ENCODE results near the gene POU3F1.

Gene POU3F1

DNA sequence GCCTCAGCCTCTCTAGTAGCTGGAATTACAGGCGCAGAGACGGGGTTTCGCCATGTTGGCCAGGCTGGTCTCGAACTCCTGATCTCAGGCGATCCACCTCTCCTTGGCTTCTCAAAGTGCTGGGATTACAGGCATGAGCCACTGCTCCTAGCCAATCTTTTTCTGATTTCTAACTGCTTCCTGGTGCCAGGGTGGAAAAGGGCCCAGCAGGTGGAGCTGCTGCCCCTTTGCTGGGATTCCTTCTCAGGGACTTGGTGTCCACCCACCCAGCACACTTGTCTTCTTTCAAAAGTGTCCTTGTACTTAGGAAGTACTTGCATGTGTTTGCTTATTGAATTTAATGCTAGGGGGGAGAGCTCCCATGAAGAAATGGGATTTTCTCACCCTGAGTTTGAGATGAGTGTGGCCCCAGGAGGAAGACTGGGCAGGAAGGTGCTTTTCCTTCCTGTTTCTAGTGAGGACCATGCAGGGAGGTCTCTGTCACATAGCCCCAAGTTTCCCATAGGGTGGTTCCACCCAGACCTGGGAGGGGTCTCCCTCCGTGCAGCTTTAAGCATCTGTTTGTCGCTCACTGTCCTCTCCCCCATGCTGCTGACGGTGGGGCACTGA, 19.9 kb downstream of the POU3F1 start:
- DNase-seq: no peak

DNA sequence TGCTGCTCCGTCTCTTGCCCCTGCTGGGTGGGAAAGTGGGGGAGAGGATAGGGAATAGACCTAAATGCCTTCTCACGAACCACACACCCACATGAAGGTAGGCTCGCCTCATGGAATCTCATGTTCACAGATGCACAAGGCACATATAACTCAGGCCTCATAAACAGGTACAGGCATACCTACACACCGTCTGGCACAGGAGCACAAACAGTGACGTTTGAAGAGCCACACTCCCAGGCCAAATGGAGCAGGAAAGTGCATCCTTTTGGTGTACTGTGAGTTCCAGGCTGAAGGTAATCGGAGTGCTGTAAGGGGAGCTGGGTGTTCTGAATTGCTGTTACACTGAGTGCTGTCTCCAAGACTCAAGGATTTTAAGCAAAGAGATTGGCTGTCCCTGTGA, 20.9 kb downstream of the POU3F1 start:
- no peak for DNase-seq

DNA sequence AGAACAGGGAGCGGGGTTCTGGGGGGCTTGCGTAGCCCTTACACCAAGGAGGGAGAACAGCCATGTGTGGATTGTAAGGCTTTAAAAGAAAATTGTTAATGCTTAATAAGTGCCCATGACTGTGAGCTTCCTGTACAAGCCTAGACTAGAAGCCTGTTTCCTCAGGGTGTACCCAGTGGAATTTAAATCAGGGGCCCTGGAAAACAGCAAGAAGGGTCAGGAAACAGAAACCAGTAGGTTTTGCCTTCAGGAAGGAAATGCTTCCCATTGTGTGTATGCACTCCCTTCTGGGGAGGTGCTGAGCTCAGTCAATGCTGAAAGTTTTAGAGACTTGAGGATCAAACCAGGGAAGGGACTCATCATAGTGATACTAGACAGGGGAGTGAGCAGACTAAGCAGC, 21.4 kb downstream of the POU3F1 start:
- DNase-seq: no peak

DNA sequence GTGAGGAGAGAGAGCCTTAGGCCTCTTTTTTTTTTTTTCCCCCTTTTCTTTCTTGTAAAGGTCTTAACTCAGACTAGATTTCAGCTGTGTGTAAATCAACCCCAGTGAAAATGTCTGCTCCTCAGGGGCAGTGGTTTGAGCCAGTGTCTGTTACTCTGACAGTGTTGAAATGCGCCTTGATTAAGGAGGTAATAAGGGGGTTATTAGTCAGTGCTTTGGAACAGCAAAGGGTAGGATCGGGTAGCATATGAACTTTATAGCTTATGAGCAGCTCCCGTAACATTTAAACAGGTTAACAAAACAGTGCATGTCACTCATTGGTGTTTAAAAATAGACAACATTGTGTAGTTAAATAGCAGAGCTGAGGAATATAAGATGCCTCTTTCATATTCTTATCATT, 23.8 kb downstream of the POU3F1 start:
- no peak for DNase-seq

DNA sequence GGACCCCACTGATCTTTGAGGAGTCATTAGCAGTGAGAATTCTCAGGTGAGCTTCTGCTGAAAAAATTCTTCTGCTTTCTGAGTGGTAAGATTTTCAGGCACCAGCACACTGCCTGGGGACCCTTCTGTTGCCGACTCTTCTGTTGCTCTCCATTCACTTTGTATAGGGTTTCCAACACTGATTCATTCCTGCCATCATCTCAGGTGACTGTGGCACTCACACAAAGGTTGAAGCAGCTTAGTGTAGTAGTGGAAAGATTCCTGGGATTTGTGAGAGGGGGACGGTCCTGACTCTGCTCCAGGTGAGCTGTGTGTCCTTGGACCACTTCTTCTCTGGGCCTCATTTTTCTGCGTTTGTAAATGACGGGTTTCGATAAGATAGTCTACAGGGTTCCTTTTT, 24.6 kb downstream of the POU3F1 start:
- no peak for DNase-seq

DNA sequence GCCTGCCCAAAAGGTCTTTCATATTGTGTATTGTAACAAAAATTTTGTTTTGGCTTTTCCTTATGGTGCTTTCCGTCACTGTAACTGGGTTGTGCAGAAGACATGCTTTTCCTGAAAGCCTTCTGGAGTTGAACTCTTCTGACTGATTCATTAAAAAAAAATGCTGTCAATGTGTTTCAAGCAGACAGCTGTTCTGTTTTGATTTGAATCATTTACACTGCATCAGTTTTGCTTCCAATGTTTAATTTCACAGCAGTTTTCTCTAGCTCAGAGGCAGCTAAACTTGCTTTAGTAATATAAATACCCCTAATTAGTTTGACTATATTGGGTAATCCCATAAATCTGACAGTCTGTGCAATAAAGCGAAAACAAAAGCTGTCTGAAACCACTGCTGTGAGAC, 26.2 kb downstream of the POU3F1 start:
- DNase-seq: no peak

DNA sequence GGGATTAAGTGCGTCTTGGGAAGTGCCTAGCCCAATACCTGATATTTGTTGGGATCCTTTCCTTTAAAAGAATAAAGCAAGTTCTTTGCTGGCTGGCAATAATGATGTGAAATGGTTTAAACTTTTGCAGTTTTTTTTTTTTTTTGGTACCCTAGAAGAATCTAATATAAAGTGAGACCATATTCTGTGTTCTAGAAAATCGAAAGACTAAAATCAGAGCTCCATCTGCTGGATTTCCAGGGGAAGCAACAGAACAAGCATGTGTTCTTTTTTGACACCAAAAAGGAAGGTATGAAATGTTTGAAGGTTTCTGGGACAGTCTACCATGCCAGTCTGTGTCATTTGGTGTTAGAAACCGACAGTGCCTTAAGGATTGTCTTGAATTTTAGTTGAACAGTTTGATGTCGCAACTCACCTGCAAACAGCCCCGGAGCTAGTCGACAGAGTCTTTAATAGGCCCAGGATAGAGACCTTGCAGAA, 27.7 kb downstream of the POU3F1 start:
- DNase-seq: no peak

DNA sequence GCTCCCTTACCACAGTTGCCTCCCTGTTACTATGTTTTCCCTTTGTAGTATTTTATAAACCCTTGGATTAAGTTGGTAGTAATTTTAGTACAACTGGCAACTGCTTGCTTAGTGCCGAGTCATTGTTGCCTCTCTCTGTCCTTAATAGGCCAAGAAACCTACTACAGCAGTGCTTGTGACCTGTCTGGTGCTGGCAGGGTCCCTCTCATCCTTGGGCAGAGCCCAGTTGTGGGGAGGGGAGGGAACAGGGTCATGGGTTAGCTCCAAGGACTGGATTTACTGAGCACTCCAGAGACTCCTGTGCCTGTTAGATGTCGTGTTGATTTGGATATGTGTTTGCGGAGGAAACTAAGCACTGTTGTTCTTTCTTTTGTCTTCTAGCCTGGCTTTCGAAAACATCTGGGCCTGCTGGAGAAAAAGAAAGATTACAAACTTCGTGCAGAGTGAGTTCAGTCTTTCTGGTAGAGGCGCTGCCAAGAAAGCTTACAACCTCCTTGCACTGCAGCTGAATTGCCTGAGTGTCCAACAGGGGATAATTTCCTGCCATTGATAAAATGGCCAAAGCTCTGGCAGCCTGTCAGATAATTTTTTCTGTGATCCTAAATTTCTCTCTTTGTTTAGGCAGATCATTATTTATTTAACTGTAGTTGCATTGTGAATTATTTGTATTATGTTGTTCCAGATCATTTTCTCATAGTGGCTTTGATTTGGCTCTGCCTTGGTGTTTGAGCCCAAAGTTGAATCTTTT, 30.4 kb downstream of the POU3F1 start:
- no peak for DNase-seq

DNA sequence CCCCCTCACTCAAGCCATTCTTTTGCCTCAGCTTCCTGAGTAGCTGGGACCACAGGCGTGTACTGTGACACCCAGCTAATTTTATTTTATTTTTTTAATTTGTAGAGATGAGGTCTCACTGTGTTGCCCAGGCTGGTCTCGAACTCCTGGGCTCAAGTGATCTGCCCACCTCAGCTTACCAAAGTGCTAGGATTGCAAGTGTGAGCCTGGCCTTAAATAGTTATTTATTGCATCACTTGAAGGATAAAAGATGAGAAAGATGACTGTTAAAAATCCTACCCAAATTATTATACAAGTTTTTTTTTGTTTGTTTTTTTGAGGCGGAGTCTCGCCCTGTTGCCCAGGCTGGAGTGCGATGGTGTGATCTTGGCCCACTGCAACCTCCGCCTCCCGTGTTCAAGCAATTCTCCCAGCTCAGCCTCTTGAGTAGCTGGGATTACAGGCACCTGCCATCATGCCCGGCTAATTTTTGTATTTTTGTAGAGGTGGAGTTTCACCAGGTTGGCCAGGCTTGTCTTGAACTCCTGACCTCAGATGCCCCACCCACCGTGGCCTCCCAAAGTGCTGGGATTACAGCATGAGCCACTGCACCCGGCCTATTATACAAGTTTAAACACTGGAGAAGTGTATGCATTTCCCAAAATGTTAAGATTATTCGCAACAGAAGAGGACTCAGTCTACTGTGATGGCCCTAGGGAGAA, 31.7 kb downstream of the POU3F1 start:
- DNase-seq: no peak

DNA sequence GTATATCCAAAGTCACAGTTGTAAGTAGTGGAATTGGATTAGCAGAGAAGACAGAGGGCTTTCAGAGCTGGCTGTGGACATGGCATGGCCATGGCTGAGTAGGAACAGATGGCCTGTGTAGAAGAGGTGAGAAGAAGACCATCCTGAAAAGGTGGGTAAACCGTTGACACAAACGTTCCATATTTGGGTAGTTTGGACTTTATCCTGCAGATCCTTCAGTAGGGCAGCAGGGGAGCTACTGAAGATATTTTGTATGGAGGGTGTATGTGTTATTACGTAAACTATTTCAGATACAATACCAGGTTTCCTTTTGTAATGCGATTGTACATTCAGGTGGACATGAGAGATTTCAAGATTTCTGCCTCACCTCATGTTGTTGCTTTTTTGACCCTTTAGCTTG, 32.4 kb downstream of the POU3F1 start:
- no peak for DNase-seq

DNA sequence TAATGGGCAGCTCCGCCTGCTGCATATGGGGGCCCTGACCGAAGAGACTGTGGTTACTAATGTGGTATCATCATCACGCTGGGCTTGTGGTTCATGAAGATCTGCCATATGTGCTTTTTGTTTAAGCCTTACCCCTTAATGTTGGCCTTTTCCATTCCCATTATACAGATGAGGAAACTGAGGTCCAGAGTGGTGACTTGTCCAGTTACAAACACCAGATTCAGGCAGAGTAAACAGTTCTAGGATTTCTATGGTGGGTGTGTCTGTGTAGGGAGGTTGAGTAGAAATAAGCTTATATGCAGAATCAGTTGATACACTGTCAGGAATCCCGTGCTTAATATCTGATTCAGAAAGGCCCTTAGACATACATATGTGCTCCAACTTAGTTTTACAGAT, 33.4 kb downstream of the POU3F1 start:
- no peak for DNase-seq

DNA sequence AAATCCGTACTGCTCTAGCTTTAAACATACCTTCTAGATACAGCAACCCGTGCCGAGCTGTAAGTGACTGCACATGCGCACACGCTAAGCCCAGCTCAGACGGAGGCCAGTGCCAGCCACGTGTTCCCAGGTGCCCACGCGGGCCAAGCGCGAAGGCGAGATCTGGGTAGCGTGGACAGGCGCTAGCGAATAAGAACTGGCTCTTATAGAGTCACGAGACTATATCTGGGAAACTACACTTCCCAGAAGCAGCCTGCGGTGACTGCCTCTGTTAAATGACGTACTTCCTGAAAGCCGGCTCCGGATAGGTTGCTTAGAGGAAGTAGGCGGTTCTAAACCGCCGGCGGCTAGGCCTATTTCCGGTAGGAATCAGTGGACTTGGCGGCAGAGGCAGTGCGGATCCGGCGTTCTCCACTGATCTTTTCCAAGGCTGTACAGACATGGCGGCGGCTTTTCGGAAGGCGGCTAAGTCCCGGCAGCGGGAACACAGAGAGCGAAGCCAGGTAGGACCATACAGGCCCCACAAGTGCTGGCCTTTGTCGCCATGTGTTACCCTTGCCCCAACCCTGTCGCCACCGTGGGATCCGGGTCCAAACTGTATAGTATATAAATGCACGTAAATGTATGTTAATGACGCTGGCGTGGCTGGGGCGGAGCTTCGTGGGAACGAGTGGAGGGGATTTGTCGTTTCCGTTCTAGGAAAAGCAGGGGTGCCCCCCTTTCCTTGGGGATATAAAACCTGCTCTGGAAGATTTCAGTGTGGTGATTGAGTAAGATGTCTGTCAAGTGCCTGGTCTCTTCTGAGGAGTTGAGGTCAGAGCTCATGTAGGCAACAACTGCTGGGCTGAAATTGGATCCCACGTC, 34.0 kb downstream of the POU3F1 start, which contains the start of gene UTP11:
Gene UTP11 (plus strand): TSS at position 372 of the 864 bp plus-strand sequence. CDS start 69 bp downstream, at position 441.
- peak; percentile 80 for DNase-seq

DNA sequence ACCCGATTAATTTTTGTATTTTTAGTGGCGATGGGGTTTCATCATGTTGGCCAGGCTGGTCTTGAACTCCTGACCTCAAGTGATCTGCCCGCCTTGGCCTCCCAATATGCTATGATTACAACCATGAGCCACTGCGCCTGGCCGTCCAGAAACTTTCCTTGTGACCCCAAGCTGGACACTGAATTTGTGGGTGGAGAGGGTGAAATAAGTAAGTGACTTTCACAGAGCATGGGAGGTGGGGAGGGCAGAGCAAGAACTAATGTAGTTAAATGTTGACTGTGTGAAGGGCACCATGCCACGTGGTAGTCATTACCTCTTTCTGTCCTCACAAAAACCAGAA, 36.8 kb downstream of the POU3F1 start:
- DNase-seq: no peak

DNA sequence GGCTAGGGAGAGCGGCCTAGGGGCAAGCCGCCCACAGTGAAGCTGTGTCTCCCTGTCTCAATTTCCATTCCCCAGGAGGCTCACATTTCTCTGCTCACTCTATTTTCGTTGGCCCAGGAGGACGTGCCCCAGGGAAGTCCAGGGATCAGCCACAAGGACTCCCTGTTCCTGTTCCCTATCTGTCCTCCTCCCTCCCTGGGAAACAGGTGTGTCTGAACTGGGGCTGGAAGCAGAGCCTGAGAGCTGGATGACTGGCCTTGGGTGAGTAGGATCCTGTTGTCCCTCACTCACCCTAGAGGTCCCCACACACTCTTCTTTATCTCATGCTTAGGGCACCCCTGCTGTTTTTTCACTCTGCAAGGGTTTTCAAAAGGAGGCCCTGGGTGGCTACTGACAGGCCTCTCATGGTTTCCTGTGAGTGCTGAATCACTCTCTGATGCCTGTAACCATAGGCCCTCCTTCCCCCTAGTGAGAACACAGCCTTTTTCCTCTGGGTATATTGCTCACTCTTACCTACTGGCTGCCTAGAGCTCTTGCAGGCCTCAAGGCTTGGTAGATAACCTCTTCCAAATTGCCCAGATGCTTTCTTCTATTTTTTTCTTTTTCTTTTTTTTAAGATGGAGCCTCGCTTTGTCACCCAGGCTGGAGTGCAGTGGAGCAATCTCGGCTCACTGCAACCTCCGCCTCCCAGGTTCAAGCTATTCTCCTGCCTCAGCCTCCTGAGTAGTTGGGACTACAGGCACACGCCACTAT, 37.3 kb downstream of the POU3F1 start:
- peak; percentile 55 for DNase-seq

DNA sequence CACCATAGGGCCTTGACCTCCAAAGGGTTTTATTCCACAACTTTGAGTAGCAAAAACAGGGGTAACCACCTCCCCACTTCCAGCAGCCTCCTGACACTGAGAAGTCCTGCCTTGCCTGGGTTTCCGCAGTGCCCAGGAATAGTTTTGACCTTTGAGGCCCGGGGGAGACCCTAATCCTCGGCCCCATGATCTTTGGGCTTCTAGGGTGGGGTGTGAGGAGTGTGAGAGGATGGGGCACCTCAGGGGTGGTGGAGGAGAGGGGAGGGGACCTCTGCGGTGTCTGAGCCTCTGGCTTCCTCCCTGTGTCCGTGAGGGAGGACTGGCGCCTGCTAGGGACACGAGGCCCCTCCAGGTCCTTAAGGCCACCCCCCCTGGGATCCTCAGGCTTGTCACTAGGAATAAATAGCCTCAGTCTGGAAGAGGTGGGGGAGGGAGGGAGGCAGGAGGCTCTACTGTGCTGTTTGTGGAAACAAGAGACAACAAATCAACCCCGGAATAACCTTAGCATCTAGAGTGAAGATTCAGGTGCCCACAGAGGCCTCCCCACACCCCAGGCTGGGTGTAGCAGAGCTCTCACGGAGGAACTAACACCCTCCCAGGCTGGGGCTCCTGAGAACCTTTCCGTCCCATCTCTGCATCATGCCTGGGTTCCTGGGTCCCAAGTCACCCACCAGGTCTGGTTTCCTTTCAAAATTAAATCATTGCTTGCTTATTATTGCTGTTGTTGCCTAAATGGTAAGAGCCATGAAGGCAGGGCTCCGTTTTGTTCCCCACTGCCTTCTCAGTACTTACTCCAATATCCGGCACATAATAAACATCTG, 40.4 kb downstream of the POU3F1 start:
- no peak for DNase-seq

DNA sequence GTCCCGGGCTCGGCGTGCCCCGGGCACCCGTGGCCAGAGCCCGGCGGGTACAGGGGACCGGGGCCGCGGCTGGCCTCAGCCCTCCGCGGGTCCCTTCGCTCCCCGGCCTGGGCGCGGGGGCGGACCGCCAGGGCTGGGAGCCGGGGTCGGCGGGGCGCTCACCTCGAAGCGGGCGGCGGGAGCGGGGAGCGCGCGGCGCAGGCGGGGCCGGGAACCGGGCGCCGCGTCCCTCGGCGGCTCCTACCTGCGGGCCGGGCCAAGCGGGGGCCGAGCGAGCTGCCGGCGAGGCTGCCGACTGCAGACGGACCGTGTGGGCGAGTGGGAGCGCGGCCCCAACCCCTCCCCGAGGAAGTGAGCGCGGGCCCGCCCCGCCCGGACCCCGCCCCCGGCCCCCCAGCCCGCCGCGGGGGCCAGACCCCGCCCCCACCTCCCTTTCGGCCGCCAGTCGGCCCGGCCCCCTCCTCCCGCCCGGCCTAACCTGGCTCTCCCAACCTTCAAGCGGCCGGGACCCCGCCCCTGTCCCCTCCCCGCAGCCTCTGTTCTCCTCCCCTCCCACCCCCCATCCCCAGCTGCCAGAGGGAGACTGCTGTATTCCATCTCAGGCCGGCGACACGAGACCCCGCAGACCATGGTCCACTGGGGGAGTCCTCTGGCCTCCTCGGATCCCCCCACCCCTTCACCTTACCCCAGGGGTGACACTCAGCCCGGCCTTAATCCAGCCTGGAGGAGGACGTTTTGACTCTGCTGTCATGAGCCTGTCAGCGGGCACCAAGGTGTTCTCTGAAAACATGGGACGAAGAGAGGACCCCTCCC, 41.2 kb downstream of the POU3F1 start, which contains the start of gene FHL3:
Gene FHL3 (minus strand): TSS at position 320 of the 813 bp plus-strand sequence. CDS start 6,102 bp downstream, outside the sequence.
- peak; percentile 55 for DNase-seq

DNA sequence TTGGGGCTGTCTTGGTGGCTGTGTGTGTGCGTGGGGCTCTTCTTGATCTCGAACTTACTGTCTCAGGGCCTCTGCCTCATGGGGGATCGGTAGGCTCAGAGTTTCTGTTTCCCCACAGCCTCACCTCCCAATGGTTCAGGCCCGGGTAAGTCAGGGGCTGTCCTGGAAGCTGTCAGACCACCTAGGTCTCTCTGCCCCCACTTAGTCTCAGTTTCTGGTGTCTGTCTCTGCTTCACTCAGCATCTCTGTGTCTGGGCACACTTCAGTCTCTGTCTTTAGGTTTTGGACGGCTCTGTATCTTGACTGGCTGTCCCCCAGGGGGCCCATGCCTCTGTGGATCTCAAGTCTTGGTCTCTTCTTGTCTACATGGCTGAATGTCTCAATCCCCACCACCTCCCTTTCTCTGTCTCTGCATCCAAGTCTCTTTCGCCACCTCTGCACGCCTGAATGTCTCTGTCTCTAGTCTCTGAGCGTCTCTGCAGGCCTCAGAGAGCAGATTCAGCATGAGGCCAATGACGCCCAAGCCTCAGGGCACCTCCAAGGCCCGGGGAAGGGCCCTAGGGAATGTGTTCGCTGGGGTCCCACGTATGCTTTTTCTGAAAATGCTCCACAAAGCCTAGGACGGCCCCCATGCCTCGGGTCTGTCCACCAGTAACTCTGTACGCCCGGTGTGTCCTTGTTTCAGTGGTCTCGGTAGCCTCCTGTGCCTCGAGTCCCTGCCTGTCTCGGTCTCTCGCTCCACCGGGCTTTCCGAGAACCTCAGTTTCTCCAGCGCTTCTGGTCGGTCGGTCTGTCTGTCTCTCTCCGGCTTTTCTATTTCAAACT, 42.1 kb downstream of the POU3F1 start:
- no peak for DNase-seq

DNA sequence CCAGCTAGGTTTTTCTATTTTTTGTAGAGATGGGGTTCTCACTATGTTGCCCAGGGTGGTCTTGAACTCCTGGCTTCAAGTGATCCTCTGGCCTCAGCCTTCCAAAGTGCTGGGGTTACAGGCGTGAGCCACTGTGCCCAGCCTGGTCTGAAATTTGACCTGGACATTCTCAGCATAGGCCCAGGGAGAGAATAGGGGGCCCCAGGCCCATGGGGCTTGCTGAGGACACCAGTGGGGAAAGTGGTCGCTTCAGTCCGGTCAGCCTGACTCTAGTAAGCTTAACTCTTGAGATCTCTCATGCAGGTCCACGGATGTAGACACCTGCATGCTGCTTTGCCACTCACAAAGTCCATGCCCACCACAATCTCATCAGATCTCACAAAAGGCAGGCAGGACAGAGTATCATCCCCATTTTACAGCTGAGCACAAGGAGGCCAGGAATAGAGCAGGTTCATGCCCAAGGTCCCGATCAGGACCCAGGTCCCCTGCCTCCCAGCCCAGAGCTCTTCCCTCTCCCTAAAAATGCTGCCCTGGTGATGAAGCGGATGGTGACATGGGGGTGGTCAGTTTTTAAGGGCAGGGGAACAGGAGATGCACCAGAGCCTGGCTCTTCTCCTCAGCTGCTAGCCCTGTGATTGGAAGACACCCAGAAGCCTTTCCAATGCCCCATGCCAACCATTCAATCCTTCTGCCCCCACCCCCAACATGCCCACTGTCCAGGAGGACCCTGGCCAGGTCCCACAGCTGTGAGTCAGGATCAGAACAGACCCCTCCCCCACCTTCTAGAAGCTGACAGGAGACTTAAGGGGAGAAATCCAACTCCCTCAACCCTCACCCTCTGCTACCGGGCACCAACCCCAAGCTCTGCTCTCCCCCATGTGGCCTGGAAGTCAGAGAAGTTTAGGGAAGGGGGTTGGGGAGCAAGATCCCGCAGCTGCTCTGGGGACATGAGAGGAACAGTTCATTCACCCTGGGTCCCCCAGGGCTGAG, 43.0 kb downstream of the POU3F1 start:
- DNase-seq: no peak

Data from activated CD8-positive, alpha-beta memory T cell treated with anti-CD3 and anti-CD28 coated beads, Interleukin-2, amount 50 U/mL, for 4 hours (primary cell).